Measurements from ENCODE around the gene CCDC57.

Gene CCDC57

DNA sequence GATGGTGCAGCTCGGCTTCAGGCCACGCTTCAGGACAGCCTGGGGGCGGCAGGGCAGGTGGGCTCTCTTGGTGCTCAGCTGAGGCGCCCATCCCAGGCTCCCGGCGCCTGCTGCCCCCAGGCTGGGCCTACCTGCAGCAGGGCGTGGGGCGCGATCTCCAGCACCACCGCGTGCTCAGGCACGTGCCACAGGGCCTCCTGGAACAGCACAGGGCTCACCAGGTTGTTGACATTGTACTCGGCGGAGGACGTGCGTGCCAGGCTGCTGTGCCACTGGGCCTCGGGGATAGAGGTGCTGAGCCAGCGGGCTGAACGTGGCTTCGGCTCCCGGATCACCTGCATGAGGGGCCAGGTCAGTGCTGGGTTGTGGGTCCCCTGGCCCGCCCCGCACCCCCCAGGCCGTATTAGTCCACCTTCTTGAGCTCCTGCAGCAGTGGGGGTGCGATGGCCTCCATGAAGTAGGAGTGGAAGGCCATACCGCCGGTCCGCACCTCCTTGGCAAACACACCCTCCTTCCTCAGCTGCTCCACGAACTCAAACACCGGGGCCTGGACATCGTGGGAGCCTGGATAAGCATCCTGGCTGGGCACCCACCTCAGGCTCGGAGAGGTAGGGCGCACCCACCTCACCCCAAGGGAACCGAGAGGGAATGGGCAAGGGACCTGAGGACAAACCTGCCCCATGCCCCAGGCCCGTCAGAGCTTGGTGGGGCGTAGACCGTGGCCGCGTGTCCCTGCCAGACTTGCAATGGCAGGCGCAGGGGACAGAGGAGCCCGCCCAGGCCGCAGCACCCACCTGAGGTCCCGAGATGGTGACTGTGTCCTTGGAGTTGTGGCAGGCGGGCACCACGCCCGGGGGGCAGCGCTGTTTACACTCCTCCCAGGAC is 123.6 kb downstream of the CCDC57 start:
- H3K36me3 ChIP-seq (ENCODE audit: control insufficient read depth, insufficient read depth, low read length): peaks cover 99% of the 10 kb centered on the region
- no peak overlapping the region for H3K27ac ChIP-seq (ENCODE audit: low read depth, low read length)
- no peaks in the 10 kb centered on the region for H3K9me3 ChIP-seq (ENCODE audit: control insufficient read depth, insufficient read depth, low read depth, low read length)
- H3K4me1 ChIP-seq (ENCODE audit: control insufficient read depth, insufficient read depth, low read length): no peaks in the 10 kb centered on the region
- no peaks in the 10 kb centered on the region for H3K27me3 ChIP-seq (ENCODE audit: control insufficient read depth, insufficient read depth, low read length)
- no peak overlapping the region for H3K9ac ChIP-seq (ENCODE audit: low read length)
- H3K4me3 ChIP-seq (ENCODE audit: low read depth, low read length): no peak overlapping the region

DNA sequence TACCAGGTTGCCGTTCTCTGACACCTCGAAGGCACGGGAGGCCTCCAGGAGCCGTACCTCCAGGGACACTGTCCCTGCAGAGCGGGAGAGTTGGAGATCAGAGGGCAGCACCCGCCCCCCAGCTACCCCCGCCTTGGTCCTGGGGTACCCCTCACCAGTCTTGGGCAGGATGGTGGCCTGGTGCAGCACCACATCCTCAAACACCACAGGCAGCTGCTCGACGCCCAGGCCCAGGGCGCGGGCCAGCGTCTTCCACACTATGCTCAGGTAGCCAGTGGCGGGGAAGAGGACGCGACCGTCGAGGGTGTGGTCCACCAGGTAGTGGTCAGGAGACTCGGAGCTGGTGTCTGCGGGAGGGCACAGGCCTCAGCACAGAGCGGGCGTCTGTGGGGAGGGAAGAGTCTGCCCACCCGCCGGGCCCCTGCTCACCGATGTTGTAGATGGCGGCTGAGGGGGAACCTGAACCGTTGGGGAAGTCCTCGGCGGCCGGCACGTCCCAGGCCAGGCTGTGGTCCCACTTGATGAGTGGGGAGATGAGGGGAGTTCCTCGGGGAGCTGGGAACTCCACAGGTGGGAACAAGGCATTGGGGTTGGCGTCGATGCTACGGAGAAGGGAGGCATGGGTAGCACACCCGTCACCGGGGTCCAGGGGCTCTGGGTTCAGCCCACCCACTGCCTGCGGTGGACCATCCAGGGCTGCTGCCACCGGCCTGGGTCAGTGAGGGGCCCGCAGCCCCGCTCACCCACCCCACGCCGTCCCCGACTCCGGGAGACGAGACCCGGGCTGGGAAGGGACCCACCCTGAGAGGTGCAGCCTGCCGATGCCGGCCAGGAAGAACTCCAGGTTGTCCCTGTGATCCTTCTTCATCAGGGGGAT is 124.4 kb downstream of the CCDC57 start:
- H3K27me3 ChIP-seq (ENCODE audit: control insufficient read depth, insufficient read depth, low read length): no peaks in the 10 kb centered on the region
- H3K36me3 ChIP-seq (ENCODE audit: control insufficient read depth, insufficient read depth, low read length): peaks cover 100% of the 10 kb centered on the region
- H3K4me3 ChIP-seq (ENCODE audit: low read depth, low read length): no peak overlapping the region
- H3K4me1 ChIP-seq (ENCODE audit: control insufficient read depth, insufficient read depth, low read length): no peaks in the 10 kb centered on the region
- H3K27ac ChIP-seq (ENCODE audit: low read depth, low read length): no peak overlapping the region
- H3K9me3 ChIP-seq (ENCODE audit: control insufficient read depth, insufficient read depth, low read depth, low read length): no peaks in the 10 kb centered on the region
- no peak overlapping the region for H3K9ac ChIP-seq (ENCODE audit: low read length)

DNA sequence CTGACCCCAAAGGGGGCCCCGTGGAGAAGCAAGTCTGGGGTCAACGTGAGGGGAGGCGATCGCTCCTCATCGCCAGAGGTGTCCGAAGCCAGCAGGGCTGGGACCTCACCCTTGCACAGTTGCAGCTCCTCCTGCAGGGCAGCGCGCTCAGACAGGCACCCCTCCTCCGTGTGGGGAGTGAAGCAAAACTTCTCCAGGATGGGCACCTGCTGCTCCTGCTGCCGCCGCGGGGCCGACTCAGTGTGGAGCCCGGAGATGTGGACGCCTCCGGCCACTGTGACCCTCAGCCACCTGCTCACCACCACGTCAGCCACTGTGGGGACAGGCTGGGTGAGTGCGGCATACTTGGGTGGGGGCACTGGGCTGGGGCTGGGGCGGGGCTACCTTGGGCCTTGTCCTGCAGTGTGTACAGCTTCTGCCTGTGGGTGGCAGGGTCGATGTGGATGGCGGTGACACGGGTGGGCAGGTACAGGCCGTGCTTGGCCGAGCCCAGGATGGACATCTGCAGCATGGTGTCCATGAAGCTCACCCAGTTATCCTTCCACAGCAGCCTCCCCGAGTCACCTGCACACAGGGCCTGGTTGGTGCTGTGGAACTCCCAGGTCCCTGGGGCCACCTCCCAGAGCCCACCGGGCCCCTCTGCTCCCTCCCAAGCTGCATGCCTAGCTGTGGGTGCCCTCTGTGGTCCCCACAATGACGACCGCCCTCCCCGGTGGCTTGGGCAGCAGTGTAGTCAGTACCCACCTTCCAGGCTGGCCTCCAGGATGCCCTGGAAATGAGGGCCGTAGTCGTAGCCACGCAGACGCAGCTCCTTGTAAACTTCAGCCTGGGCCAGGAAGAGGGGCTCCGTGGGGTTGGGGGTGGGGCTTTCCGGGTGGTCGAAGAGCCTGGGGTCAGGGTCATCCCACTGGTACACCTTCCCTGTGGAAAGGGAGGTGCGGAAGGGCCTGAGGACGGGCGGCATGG is 125.4 kb downstream of the CCDC57 start:
- no peaks in the 10 kb centered on the region for H3K4me1 ChIP-seq (ENCODE audit: control insufficient read depth, insufficient read depth, low read length)
- H3K9me3 ChIP-seq (ENCODE audit: control insufficient read depth, insufficient read depth, low read depth, low read length): no peaks in the 10 kb centered on the region
- peaks cover 100% of the 10 kb centered on the region for H3K36me3 ChIP-seq (ENCODE audit: control insufficient read depth, insufficient read depth, low read length)
- no peak overlapping the region for H3K9ac ChIP-seq (ENCODE audit: low read length)
- no peaks in the 10 kb centered on the region for H3K27me3 ChIP-seq (ENCODE audit: control insufficient read depth, insufficient read depth, low read length)
- H3K27ac ChIP-seq (ENCODE audit: low read depth, low read length): no peak overlapping the region
- no peak overlapping the region for H3K4me3 ChIP-seq (ENCODE audit: low read depth, low read length)

DNA sequence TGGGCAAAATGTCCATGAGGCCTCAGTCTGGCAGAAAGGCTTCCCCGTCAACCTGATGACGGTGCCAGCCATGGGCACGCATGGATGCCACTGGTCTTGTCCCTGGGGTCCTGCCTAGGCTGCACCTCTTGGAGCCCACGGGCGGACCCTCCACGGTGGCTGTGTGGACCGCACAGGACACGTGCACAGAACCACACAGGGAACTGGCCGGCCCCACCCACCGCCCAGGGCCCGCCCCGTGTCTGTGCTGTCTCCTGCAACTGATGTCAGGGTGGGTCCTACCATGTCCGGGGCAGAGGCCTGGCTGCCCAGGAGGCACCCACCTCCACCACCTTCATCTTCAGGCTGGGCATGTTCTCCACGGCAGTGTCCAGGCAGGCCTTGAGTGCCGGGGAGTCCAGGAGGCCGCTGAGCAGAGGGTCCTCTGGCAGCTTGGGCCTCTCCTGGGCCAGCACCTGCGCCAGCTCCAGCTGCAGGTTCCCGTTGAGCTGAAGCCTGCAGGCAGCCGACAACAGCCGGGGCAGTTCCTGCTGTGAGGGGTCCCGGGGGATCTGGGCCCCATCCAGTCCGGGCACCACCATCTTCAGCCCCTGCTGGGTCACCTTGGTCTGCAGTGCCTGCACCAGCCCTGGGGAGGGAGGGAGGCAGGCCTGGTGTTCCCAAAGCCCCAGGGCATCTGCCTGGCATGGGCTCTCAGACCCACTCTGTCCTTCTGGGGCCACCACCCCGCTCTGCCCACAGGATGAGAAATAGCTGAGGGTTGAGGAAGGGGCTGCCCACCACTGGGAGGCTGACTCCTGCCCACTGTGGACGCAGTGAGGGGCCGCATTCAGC is 126.5 kb downstream of the CCDC57 start:
- H3K36me3 ChIP-seq (ENCODE audit: control insufficient read depth, insufficient read depth, low read length): peaks cover 99% of the 10 kb centered on the region
- no peak overlapping the region for H3K27ac ChIP-seq (ENCODE audit: low read depth, low read length)
- H3K4me1 ChIP-seq (ENCODE audit: control insufficient read depth, insufficient read depth, low read length): no peaks in the 10 kb centered on the region
- no peaks in the 10 kb centered on the region for H3K9me3 ChIP-seq (ENCODE audit: control insufficient read depth, insufficient read depth, low read depth, low read length)
- no peak overlapping the region for H3K9ac ChIP-seq (ENCODE audit: low read length)
- no peak overlapping the region for H3K4me3 ChIP-seq (ENCODE audit: low read depth, low read length)
- no peaks in the 10 kb centered on the region for H3K27me3 ChIP-seq (ENCODE audit: control insufficient read depth, insufficient read depth, low read length)

DNA sequence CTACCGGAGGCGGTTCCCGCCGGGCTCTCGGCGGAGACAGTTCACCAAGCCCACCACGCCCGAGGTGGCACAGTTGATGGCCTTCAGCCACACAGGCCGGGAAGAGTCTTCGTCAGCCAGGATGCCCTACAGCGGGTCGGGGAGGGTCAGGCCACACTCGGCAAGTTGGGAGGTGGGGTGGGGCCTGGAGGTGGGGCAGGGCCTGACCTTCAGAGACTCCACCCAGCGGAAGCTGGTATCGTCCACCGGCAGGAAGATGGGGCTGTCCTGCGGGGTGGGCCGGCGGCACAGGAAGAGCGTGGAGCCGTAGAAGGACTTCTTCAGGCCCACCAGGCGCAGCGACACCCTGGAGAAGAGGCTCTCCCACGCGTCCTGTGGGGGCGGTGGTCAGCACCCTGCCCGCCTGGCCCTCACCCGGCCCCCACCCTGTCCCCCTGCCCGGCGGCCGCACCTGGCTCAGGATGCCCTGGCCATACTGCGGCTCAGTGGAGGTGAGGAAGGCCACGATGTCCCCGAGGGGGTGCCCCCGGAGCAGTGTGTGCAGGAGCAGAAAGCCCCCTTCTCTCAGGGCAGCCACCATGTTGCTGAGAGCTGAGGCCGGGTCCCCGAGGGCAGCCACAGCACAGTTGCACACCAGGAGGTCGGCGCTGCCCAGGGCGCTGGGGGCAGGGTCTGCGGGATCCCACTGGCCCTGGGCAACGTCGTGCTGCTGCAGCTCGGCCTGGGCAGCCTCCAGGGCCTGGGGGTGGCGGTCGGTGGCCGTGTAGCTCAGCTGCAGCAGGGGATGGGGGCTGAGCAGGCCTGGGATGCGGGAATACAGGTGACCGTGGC is 127.4 kb downstream of the CCDC57 start:
- Histone ChIP-seq H3K4me1 (ENCODE audit: control insufficient read depth, insufficient read depth, low read length) (no peaks in the 10 kb centered on the region), H3K9ac (ENCODE audit: low read length) (no peak overlapping the region), H3K27me3 (ENCODE audit: control insufficient read depth, insufficient read depth, low read length) (no peaks in the 10 kb centered on the region), H3K4me3 (ENCODE audit: low read depth, low read length) (no peak overlapping the region), H3K27ac (ENCODE audit: low read depth, low read length) (no peak overlapping the region), H3K9me3 (ENCODE audit: control insufficient read depth, insufficient read depth, low read depth, low read length) (no peaks in the 10 kb centered on the region), H3K36me3 (ENCODE audit: control insufficient read depth, insufficient read depth, low read length) (peaks cover 100% of the 10 kb centered on the region)

DNA sequence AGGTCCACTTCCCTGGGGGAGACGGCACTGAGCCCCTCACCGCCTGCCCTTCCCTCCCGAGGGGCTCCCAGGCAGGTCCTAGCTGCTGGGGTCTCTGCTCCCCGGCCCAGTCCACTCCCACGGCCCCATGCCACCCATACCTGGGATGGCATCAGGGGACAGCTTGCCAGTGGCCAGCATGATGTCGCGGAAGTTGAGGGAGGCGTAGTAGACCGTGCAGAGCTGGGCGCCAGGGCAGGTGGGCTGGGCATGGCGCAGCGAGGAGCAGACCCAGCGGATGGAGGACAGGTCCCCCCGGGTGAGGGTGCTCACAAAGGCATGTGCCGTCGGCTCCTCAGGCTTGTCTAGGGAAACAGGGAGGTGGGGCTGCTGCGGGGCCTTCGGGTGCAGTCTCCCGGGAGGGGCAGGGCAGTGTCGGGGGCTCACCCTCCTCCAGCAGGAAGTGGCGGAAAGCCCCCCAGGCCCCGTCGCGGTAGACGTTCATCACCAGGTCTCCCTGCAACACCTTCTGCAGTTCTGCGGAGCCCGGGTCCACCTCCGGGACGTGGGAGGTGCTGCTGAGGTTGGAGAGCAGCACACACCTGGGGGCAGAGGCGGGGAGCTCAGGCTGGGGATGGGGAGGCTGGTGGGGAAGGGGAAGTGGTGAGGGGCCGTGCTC is 128.1 kb downstream of the CCDC57 start:
- no peak overlapping the region for H3K27ac ChIP-seq (ENCODE audit: low read depth, low read length)

DNA sequence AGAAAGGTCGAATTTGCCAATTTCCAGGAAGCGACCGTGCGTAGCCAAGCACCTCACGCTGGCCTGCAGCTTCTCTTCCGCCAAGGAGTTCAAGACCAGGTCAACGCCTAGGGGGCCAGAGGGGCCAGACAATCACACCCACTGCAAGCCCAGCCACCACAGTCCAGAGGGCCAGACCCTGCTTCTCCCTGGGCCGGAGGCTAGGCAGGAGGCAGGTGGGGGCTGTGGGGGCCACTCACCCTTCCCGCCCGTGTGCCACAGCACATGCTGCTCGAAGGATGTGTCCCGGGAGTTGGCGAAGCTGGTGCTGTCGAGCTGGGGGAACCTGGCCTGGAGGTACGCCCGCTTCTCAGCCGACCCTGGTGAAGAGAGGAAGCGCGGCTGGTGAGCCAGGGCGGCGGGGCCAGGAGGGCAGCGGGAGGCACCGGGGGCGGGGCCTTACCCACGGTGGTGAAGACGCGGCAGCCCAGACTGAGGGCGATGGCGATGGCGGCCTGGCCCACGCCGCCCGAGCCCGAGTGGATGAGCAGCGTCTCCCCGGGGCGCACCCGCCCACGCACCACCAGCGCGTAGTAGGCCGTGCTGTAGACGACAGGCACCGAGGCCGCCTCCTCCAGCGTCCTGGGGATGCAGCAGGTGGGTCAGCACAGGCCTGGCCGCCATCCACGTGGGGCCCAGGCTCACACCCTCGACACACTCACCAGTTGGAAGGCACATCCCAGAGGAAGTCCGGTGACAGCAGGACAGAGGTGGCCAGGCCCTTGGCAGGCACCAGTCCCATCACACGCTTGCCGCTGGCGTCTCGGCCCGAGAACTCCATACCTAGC is 128.9 kb downstream of the CCDC57 start:
- Histone ChIP-seq H3K27me3 (ENCODE audit: control insufficient read depth, insufficient read depth, low read length) (no peaks in the 10 kb centered on the region), H3K27ac (ENCODE audit: low read depth, low read length) (no peak overlapping the region), H3K4me3 (ENCODE audit: low read depth, low read length) (no peak overlapping the region), H3K4me1 (ENCODE audit: control insufficient read depth, insufficient read depth, low read length) (no peaks in the 10 kb centered on the region), H3K36me3 (ENCODE audit: control insufficient read depth, insufficient read depth, low read length) (peaks cover 99% of the 10 kb centered on the region), H3K9me3 (ENCODE audit: control insufficient read depth, insufficient read depth, low read depth, low read length) (no peaks in the 10 kb centered on the region), H3K9ac (ENCODE audit: low read length) (no peak overlapping the region)

More for the DNA sequence above, 128.1 kb downstream of the CCDC57 start:
- Histone ChIP-seq H3K9ac (ENCODE audit: low read length) (no peak overlapping the region), H3K4me1 (ENCODE audit: control insufficient read depth, insufficient read depth, low read length) (no peaks in the 10 kb centered on the region), H3K4me3 (ENCODE audit: low read depth, low read length) (no peak overlapping the region), H3K36me3 (ENCODE audit: control insufficient read depth, insufficient read depth, low read length) (peaks cover 100% of the 10 kb centered on the region), H3K27me3 (ENCODE audit: control insufficient read depth, insufficient read depth, low read length) (no peaks in the 10 kb centered on the region), H3K9me3 (ENCODE audit: control insufficient read depth, insufficient read depth, low read depth, low read length) (no peaks in the 10 kb centered on the region)

DNA sequence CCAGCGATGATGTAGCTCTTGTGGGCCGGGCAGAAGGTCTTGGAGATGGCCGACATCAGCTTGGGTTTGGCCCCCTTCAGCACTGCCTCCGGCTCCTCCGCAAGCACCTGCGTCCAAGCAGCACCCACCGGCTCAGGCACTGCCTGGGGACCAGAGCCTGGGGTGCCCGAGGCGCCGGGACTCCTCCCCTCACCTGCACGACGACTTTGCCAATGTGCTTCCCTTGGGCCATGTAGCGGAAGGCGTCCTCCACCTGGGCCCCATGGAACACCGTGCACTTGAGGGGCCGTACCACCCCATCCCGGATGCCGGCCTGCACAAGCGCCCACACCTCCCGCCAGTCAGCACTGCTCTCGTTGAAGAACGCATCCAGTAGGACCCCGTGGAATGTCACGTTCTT is 129.6 kb downstream of the CCDC57 start:
- Histone ChIP-seq H3K9me3 (ENCODE audit: control insufficient read depth, insufficient read depth, low read depth, low read length) (no peaks in the 10 kb centered on the region), H3K27me3 (ENCODE audit: control insufficient read depth, insufficient read depth, low read length) (no peaks in the 10 kb centered on the region), H3K9ac (ENCODE audit: low read length) (no peak overlapping the region), H3K27ac (ENCODE audit: low read depth, low read length) (no peak overlapping the region), H3K4me1 (ENCODE audit: control insufficient read depth, insufficient read depth, low read length) (no peaks in the 10 kb centered on the region), H3K4me3 (ENCODE audit: low read depth, low read length) (no peak overlapping the region), H3K36me3 (ENCODE audit: control insufficient read depth, insufficient read depth, low read length) (peaks cover 99% of the 10 kb centered on the region)

All from HUES6 (cell line).